HG03575 (cell line): ENCODE measurements around the gene XCL2.

ENCODE experiments used
- ATAC-seq: cut with Tn5 transposase; IDR thresholded peaks from one replicate; pipeline ENCODE4 v1.9.1; 2021; ENCODE audit not compliant: unreplicated experiment, insufficient number of reproducible peaks, low FRiP score; ENCODE audit errors: extremely low read depth

Gene XCL2

DNA sequence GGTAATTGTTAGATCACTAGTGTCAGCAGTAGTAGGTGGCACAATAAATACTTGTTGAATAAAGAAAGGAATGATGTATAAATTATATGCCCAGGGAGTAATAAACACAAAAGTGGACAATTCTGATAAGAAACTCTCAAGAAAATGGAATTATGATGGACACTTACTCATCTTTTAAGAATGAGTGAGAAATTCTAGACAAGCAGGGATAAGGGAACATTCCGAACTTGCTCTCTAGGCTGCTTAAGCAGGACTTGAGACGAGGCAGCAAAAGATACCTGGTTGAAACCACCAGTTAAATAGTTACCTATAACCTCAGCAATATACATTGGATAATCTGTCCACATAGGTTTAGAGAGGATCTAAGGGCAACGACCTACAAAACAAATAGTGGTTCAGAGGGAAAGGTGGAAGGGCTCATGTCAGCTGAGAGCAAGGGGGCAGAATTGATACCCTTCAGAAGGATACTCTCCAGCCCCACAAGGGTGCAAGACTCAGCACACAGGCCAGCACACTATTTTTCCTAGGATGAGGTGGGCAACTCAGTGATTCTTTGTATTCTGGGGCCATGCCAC is 46.3 kb downstream of the XCL2 start:
- ATAC-seq = no peak

- ATAC-seq = no peak
Measured at GRCh38 chr1:168491527-168492164, 52.2 kb downstream of the XCL2 start.
